CD1c-positive myeloid dendritic cell (primary cell): ENCODE data around the gene CCDC30.
"Not testable (repeated sequence)": the region's sequence is repeated elsewhere in the genome, so short reads cannot be mapped to it uniquely, and the experiment has no call there.

Source experiments
- DNase-seq: peaks from one replicate; pipeline ENCODE4 v3.0.0-alpha.2; 2016; ENCODE audit errors: extremely low spot score

CCDC30 gene

DNA sequence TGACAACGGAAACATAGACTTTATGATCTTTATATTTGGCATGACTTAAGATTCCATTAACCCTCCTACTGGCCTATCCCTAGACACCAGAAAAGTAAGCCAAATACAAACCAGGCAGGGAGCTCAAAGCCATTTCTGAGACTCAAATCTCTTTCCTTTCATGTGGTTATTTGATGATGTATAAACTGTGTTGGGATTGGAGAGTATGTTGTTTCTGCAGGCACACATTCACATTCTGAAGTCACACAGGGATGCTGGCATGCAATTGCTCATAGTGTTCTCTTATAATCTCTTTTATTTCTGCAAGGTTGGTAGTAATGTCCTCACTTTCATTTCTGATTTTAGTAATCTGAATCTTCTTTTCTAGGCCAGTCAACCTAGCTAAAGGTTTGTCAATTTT is 13.0 kb upstream of the CCDC30 start:
- no peak for DNase-seq

DNA sequence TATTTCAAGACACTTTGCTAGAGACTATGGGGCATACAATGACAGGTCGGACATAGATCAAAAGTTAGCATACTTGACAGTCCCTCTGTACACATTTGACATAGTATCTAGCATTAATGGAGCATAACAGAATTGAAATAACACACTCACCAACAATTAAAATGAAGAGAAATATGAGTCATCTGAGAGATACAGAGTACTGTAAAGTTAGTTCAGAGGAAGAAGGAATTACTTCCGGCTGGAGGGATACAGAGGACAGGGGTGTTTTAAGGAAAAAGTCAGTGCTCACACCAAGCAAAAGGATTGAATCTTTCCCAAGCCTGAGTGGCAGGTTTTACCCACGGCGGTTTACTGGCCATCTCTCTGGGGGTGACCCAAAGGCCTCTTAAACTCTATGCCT is 9.7 kb upstream of the CCDC30 start:
- DNase-seq = no peak

DNA sequence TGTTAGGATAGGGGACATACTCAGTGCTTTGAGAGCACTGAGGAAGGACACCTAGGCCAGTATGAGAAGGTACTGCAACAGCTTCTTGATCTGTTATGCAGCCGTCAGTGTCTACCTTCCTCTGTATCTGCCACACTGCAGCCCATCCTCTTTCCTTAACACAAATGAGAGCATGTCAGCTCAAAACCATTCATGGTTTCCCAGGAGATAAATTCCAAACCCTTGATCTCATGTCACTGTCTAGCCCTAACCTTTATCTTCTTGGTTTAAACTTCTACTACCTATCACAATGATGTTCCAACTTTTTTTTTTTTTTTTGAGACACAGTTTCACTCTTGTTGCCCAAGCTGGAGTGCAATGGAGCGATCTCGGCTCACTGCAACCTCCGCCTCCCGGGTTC is 8.7 kb upstream of the CCDC30 start:
- no peak for DNase-seq

DNA sequence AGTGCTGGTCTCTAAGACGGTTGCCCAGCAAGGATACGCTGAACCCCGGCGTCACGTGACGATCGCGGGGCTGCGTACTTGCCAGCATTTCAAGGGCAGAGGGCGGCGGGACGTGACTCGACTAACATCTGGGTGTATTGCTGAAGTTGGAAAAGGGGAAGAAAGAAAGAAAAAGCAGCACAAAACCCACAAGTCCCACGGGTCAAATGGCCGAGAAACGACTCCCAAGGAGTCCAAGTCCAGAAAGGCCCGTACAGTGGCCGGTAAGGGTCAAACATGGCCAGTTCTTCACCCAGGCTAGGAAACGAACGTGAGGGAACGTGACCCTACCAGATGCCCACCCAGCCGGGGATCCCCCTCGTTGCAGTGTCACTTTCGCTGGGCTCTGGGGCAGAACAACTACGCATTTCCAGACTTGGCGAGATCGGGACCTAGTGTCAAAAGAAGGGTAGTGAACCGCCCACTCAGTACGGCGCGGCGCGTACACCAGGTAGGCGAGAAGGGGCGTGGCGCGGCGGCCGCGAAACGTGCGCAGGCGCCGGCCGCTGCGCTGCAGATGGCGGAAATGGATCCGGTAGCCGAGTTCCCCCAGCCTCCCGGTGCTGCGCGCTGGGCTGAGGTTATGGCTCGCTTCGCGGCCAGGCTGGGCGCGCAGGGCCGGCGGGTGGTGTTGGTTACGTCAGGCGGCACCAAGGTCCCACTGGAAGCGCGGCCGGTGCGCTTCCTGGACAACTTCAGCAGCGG is 6.9 kb upstream of the CCDC30 start, which contains the start of the genes PPCS and ZMYND12:
Gene PPCS, plus strand, starts transcription at position 534 of the 744 bp plus-strand sequence. Its CDS starts 23 bp downstream, at position 557.
Gene ZMYND12, minus strand, starts transcription at position 13 of the 744 bp plus-strand sequence. CDS start 25 bp downstream, outside the sequence.
- DNase-seq = peak; percentile 97

DNA sequence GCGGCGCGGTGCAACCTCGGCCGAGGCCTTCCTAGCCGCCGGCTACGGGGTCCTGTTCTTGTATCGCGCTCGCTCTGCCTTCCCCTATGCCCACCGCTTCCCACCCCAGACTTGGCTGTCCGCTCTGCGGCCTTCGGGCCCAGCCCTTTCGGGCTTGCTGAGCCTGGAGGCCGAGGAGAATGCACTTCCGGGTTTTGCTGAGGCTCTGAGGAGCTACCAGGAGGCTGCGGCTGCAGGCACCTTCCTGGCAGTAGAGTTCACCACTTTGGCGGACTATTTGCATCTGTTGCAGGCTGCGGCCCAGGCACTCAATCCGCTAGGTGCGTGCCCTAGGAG is 6.4 kb upstream of the CCDC30 start:
- peak; percentile 70 for DNase-seq

DNA sequence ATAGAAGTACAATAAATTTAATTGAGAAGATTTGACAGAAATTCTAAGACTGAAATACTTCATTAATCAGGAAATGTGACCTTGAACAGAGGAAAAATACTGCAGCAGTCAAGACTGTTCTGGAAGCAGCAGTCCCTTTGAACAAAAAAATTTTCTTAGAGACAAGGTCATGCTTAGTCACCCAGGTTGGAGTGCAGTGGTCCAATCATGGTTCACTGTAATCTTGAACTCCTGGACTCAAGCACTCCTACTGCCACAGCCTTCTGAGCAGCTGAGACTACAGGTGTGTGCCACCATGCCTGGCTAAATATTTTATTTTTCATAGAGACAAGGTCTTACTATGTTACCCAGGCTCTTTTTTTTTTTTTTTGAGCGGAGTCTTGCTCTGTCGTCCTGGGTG is 1.9 kb upstream of the CCDC30 start:
- DNase-seq = no peak

DNA sequence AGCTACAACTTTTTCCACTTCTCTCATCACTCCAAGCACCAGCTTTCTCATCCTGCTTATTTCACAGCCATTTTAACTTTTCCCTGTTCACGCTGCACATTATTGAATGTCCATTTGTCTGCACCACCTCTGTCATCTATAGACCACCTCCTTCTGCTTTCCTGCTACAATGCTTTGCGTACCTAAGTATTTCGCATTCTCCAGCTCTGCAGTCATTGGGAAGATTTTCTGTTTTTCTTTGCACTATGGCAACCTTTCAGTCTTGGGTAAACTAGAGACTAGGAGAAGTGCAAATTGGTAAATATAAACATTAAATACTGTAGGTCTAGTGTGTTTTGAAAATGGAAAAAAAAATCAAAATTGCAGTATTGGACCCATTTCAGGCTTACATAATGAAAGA is 835 bp downstream of the CCDC30 start:
- no peak for DNase-seq

DNA sequence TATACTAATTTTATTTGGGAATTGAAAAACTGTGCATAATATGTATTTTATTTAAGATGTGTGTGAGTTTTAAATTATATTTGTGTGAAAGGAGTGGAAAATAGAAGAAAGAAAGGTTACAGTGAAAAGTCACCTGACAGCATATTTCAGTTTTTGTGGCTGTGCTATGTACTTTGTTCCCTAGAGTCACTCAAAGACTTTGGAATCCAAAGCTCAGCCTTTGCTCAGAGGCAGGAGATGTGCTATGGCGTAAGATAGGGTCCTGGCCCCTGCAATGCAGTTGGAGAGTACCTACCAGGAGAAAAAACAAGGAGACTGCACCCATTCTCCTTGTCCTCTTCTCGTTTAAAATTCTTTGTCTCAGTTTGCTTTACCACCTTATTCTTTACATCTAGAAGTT is 2.9 kb downstream of the CCDC30 start:
- DNase-seq = no peak

DNA sequence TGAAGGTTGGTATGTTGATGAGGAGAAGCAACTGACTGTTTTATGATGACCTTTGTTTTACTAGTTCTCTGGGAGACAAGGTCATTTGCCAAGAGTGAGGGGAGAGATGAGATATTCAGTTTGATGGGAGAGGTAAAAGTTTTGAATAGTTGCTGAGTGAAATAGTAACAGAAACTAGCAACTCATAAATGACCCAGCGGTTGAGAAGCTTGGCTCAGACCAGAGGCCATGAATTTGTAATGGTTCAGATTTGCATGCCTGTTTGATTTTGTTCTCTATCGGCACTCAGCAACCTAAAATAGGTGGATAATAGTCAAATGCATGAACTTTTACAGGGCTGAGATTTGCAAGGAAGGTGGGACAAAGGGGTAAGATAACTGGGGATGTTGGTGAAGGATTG is 6.6 kb downstream of the CCDC30 start:
- DNase-seq = no peak

DNA sequence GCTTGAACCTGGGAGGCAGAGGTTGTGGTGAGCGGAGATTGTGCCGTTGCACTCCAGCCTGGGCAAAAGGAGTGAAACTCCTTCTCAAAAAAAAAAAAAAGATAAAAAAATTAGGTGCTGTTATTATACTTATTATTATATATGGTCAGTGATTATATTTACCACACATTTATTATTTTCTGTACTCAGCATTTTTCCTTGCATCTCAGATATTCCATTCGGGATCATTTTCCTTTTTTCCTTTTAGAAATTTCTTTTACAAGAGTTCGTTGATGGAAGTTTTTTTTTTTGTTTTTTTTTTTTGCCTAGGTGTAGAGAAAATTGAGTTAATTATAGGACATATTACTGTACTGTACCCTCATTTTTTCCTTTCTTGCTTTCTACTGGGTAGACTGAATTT is 13.5 kb downstream of the CCDC30 start:
- DNase-seq = no peak

DNA sequence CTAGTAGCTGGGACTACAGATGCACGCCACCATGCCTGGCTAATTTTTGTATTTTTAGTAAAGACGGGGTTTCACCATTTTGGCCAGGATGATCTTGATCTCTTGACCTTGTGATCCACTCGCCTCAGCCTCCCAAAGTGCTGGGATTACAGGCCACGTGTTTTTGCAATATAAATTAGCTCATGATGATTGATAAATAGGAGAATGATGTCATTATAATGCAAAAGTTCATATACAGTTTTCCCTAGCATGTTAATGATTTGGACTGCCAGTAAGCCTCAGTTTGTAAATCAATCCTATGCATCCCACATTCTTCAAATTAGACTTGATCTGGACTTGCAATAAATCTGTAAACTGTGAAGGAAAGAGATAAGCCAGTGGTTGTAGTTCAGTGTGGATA is 14.3 kb downstream of the CCDC30 start:
- not testable (repeated sequence) for DNase-seq

DNA sequence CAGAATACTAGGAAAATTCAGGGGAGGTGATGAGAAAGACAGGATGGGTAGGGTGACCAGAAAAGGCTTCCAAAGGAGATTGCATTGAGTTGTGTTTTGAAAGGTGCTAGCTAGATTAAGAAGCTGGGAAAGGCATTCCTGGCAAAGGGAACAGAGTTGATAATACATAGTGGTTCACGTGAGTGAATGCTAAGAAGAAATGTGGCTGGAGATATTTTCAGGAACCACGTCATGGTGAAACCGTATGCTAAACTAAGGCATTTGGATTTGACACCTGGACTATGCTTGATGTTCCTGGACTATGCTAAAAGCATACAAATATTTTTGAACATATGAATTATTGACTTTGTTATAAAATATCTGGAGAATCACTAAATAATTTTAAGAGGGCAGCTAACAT is 14.7 kb downstream of the CCDC30 start:
- no peak for DNase-seq

DNA sequence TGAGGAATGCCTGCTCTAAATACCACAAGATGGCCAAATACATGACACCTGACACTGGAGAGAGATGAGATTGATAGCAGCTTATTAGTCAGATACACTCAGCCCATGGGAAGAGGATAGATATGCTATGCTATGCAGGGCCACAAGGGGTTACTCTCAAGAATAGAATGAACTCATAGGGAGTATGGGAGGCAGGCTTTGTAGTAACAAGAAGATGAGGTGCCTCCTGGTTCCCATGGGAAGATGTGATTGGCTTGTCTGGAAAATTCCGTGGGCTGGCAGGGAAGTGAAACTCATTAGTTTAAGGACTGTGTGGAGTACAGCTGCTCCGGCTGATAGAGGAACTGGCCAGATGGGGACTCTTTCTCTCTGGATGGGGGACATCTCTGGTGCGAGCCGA is 16.5 kb downstream of the CCDC30 start:
- peak; percentile 76 for DNase-seq

DNA sequence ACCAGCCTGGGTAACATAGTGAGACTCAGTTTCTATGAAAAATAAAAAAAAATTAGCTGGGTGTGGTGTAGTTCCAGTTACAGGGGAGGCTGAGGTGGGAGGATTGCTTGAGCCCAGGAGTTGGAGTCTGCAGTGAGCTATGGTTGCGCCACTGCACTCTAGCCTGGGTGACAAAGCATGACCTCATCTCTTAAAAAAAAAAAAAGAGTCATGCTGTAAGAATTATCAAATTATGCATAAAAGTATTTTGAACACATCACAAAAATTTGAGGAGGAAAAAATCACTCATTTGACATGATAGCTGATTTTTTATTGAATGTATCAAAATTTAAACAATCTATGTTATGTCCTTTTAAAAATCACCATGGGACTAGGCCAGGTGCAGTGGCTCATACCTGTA is 17.8 kb downstream of the CCDC30 start:
- DNase-seq = no peak

DNA sequence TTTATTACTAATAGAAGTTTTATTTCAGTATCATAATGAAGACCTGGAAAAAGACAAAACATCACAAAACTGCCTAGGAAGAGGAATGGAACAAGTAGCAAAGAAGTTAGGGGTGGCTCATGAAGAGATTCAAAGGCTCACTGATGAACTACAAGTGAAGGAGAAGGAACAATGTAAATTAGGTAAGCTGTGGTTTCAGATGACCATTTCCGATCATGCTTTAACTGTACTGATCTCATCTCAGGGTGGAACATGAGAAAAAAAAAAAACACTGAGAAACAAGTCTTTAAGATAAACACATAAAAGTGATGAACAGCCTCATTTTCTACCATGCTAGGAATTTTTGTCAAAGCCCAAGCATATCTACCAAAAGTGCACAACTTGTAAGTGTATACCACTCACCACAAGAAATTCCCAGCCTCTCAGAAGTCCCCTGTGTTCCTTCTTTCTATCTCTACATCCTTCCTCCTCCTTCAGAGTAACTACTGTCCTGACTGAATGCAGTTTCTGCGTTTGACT is 19.6 kb downstream of the CCDC30 start:
- no peak for DNase-seq

DNA sequence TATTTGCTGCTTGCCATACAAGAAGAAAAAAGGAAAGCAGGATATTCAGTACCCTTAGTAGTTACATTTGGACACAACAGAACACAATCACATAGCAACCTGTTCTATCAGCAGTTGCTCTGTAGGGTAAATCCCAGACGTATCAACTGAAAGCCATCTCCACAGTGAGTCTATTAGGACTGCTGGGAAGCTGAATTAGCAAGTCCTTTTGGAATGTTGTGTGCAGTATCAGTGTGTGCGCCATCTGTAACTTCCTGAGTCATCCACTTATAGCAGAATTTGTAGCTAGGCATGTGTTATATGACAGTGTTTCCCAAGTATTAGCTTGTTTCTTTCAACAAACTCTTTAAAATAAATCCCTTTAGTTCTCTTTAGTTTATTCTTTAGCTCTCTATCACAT is 21.3 kb downstream of the CCDC30 start:
- no peak for DNase-seq

DNA sequence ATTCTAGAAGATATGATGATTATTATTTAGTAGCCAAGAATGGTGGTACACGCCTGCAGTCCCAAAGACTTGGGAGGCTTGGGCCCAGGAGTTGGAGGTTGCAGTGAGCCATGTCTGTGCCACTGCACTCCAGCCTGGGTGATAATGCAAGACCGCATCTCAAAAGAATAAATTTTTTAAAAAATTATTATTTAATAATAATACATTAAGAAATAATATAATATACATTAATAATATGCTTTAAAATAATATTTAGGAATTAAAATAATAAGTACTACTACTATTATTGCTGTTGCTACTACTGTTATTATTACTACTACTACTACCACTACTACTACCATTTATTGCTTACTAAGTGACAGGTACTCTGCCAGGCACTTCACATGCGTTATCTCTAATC is 27.2 kb downstream of the CCDC30 start:
- DNase-seq = no peak

DNA sequence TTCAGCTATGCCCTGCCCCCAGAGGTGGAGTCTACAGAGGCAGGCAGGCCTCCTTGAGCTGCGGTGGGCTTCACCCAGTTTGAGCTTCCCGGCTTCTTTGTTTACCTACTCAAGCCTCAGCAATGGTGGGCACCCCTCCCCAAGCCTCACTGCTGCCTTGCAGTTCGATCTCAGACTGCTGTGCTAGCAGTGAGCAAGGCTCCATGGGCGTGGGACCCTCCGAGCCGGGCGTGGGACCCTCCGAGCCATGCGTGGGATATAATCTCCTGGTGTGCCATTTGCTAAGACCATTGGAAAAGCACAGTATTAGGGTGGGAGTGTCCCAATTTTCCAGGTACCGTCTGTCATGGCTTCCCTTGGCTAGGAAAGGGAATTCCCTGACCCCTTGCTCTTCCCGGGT is 38.9 kb downstream of the CCDC30 start:
- not testable (repeated sequence) for DNase-seq

DNA sequence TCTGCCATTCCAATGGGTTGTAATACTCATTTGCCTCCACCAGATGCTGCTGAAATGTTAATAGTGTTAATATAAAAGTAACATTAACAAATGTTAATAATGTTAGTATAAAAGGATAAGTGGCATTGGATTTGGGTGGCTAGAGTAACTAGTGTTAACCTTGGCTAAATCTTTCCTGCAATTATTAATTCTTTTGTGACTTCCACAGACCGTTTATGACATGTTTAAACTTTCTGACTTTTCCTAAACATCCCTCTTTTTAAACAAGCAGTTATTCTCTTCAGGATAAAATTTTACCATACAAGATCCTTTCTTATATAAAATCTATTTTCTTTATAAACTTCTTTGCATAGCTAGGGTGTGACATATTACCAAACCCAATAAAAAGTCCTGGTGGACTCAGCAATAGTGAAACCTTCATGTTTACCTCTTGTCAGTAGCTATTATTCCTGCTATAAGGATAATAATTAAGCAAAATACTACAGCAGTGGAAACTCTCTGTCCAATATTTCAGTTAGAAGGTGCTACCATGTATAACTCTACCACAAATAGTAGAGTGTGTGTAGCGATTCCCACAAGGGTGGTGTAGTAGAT is 41.5 kb downstream of the CCDC30 start:
- no peak for DNase-seq

DNA sequence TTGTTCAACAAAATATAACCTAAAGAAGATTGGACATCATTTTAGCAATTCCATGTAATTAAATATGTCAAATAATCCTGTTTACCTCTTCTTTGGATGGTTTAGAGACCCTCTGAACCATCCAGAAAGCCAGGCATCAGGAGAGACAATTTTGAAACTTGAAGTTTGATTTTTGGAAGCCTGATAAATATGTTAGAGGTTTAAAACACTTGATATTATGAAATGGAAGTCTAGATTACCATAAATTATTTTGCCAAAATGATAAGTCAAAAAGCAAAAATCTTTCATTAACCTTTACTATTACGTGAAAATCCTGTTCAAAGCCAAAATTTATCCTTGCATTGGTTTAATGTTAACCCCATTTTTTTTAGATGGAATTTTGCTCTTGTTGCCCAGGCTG is 43.5 kb downstream of the CCDC30 start:
- DNase-seq = no peak

DNA sequence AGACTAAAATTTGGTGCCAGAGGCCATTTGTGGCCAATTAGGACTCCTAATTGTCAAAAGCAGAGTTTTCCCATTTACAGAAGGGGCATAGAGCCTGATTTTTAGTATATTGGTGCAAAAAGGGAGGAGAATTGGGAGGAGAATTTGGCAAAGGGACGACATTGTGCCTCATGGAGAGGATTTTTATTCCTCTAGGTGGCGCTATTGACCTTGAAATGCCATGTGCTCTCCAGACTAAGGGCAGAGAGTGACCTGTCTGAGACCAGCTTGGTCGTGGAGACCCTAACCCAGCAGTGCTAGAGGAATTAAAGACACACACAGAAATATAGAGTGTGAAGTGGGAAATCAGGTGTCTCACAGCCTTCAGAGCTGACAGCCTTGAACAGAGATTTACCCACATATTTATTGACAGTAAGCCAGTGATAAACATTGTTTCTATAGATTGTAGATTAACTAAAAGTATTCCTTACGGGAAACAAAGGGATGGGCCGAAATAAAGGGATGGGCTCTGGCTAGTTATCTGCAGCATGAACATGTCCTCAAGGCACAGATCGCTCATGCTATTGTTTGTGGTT is 48.6 kb downstream of the CCDC30 start:
- peak; percentile 42 for DNase-seq

DNA sequence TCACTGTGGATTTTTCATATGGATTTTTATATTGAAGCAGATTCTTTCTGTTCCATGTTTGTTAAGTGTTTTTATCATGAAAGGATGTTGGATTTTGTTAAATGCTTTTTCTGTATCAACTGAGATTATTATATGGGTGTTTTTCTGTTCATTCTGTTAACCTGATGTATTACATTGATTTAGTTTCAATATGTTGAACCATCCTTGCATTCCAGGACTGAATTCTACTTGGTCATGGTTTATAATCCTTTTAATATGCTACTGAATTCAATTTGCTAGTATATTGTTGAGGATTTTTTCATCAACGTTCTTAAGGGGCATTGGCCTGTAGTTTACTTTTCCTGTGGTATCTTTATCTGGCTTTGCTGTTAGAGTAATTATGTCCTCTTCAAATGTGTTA is 55.8 kb downstream of the CCDC30 start:
- no peak for DNase-seq

DNA sequence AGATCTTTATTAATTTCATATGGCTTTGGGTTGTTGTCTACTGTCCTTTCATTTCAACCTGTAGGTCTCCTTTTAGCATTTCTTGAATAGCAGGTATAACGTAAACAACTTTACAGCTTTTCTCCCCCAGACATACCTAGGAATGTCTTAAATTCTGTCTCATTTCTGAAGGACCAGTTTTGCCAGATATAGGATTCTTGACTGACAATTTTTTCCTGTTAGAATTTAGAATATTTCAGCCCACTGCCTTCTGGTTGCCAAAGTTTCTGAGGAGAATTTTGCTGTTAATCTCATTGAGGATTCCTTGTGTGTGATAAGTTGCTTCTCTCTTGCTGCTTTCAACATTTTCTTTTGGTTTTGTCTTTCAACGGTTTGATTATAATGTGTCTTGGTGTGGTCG is 60.1 kb downstream of the CCDC30 start:
- DNase-seq = no peak
